ENCODE data around the gene KRT2. TPM values are rescaled to one million over a fixed set of nuclear protein-coding genes. Genes with fewer than 3 reads are reported as not detected.

The KRT2 gene
- total and polyA plus RNA-seq, 2 donors (not counting 3 experiments of a cell fraction or from before 2014, with no cell fraction given): not detected

DNA sequence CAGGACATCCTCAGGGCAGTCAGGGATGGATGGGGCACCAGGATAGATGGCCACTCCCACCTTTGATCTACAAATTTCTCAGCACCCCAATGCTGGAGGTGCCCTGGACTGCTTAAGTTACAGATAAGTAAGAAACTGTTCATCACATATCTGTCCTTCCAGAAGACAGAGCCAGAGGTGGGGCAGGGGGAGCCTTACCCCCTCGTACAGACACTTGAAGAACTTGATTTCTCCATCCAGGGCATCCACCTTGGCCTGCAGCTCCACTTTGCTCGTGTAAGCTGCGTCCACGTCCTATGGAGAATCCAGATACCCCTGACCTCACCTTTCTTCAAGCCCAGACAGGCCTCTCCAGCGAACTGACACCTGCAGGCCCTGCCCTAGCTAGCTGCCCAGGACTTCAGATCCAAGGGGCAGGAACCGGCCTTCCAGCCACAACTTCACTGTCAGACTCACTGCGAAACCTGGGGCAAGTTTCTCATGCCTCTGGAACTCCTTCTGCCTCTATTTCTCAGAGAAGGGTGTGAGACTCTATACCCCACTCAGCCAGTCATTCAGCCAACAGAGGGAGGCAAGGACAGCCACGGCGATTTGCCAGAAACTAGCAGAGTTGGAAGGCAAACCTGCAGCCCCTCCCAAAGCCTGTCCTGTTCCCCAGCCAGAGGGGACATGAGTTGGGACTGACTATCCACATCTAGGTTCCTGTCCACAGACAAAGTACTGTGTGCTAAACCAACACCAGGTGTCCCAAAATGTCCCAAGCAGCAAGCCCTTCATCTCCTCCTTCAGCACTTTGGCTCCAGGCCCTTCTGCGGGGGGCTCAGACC lies 37.4 kb downstream of the KRT2 start:
- Histone ChIP-seq H3K4me3 (replicated peaks in 1 of 3; ENCODE audit: insufficient read depth in 1 of 3, low read depth in 1 of 3, low read length in 3 of 3) (no peak overlapping the region), H3K9me3 (replicated peaks; ENCODE audit: control insufficient read depth, insufficient read depth, low read length) (no peaks in the 10 kb centered on the region), H3K79me2 (ENCODE audit: control insufficient read depth, insufficient read depth, low read length) (no peaks in the 10 kb centered on the region), H4K20me1 (replicated peaks; ENCODE audit: control insufficient read depth, extremely low read depth, insufficient read depth, low read length) (no peaks in the 10 kb centered on the region), H2AFZ (ENCODE audit: low read depth, low read length) (no peak overlapping the region), H3K27ac (ENCODE audit: insufficient read depth, low read depth, low read length) (no peak overlapping the region), H3K27me3 (ENCODE audit: control insufficient read depth in 2 of 2, insufficient read depth in 2 of 2, low read length in 2 of 2) (no peaks in the 10 kb centered on the region), H3K9me1 (replicated peaks; ENCODE audit: control insufficient read depth, extremely low read depth, insufficient read depth, low read length) (no peaks in the 10 kb centered on the region), H3K4me1 (ENCODE audit: control insufficient read depth, extremely low read depth, insufficient read depth, low read length) (no peaks in the 10 kb centered on the region), H3K9ac (replicated peaks; ENCODE audit: extremely low read depth, insufficient read depth, low read length) (no peak overlapping the region), H3K36me3 (ENCODE audit: control insufficient read depth in 2 of 2, extremely low read depth in 1 of 2, insufficient read depth in 2 of 2, low read length in 2 of 2) (no peaks in the 10 kb centered on the region), H3K4me2 (ENCODE audit: insufficient read depth, low read length) (no peak overlapping the region)
- ChIA-PET CTCF (no interaction called here), POLR2A (no interaction called here)
- no peak for DNase-seq (ENCODE audit: low read depth, low spot score)
- FAIRE-seq: no peak
- no TSS peak for BruUV-seq (replicated peaks)
- intact Hi-C loops (cut with micrococcal nuclease) (no loop called here), dilution Hi-C loops (cut with MboI; ENCODE audit: extremely low pct_ligation_motif_present, low sequenced_read_pairs) (no loop called here)
- TF ChIP-seq POLR2AphosphoS5 (IDR thresholded peaks at IDR 0.05; ENCODE audit: insufficient read depth, low read depth, low read length): no peak
- no peak for TF ChIP-seq MYC (IDR thresholded peaks at IDR 0.05; ENCODE audit: low read depth, low read length)
- TF ChIP-seq GATA2 (IDR thresholded peaks at IDR 0.05; ENCODE audit: insufficient read depth, insufficient read length, low read depth, low read length): no peak

DNA sequence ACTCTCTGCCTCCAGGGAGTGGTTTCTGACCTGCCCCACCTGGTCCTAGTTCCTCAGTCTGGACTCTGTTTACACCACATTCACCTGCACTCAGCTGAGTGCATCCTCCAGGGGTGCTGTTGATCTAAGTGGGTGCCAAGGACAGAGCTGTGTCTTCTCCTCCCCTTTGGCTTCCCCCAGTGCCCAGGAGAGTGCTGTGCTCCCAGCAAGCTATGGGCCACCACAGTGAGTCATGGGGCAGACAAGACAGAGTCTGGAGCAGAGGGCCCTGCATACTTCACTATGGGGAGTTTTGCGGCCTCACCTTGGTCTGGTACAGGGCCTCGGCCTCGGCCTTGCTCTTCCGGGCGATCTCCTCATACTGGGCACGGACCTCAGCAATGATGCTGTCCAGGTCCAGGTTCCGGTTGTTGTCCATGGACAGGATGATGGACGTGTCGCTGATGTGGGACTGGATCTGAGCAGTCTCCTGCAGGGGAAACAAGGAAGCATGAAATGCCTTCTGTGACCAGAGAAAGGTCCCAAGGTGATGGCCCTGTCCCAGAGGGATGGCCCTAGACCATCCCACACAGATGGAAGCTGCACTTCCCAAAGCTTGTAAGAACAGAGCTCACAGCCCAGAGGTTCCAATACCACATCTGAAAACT lies 38.5 kb downstream of the KRT2 start:
- dilution Hi-C loops (cut with MboI; ENCODE audit: extremely low pct_ligation_motif_present, low sequenced_read_pairs) (no loop called here), intact Hi-C loops (cut with micrococcal nuclease) (no loop called here)
- DNase-seq (ENCODE audit: low read depth, low spot score): no peak
- Histone ChIP-seq H3K4me3 (replicated peaks in 1 of 3; ENCODE audit: insufficient read depth in 1 of 3, low read depth in 1 of 3, low read length in 3 of 3) (no peak overlapping the region), H3K4me2 (ENCODE audit: insufficient read depth, low read length) (no peak overlapping the region), H3K27me3 (ENCODE audit: control insufficient read depth in 2 of 2, insufficient read depth in 2 of 2, low read length in 2 of 2) (peaks cover 0 to 3% of the 10 kb centered on the region in 2 experiments), H3K9me1 (replicated peaks; ENCODE audit: control insufficient read depth, extremely low read depth, insufficient read depth, low read length) (no peaks in the 10 kb centered on the region), H3K9ac (replicated peaks; ENCODE audit: extremely low read depth, insufficient read depth, low read length) (no peak overlapping the region), H3K4me1 (ENCODE audit: control insufficient read depth, extremely low read depth, insufficient read depth, low read length) (no peaks in the 10 kb centered on the region), H3K27ac (ENCODE audit: insufficient read depth, low read depth, low read length) (no peak overlapping the region), H4K20me1 (replicated peaks; ENCODE audit: control insufficient read depth, extremely low read depth, insufficient read depth, low read length) (no peaks in the 10 kb centered on the region), H3K9me3 (replicated peaks; ENCODE audit: control insufficient read depth, insufficient read depth, low read length) (no peaks in the 10 kb centered on the region), H2AFZ (ENCODE audit: low read depth, low read length) (no peak overlapping the region), H3K79me2 (ENCODE audit: control insufficient read depth, insufficient read depth, low read length) (no peaks in the 10 kb centered on the region), H3K36me3 (ENCODE audit: control insufficient read depth in 2 of 2, extremely low read depth in 1 of 2, insufficient read depth in 2 of 2, low read length in 2 of 2) (no peaks in the 10 kb centered on the region)
- TF ChIP-seq POLR2A (IDR thresholded peaks at IDR 0.05; ENCODE audit: low read depth, low read length) (no peak), JUN (IDR thresholded peaks at IDR 0.05; ENCODE audit: borderline replicate concordance, insufficient read depth, insufficient read length, low read depth) (no peak), EZH2 (IDR thresholded peaks at IDR 0.05; ENCODE audit: borderline replicate concordance, low read depth, low read length, severe bottlenecking) (no peak), POLR2AphosphoS5 (IDR thresholded peaks at IDR 0.05; ENCODE audit: insufficient read depth, low read depth, low read length) (no peak), FOS (IDR thresholded peaks at IDR 0.05; ENCODE audit: borderline replicate concordance, insufficient read depth, low read length) (no peak), MYC (IDR thresholded peaks at IDR 0.05; ENCODE audit: low read depth, low read length) (no peak), GATA2 (IDR thresholded peaks at IDR 0.05; ENCODE audit: insufficient read depth, insufficient read length, low read depth, low read length) (no peak)
- TF ChIP-seq, protein P1, sequence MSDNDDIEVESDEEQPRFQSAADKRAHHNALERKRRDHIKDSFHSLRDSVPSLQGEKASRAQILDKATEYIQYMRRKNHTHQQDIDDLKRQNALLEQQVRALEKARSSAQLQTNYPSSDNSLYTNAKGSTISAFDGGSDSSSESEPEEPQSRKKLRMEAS (IDR thresholded peaks at IDR 0.05; ENCODE audit: insufficient read depth, insufficient read length): no peak
- TF ChIP-seq, protein P2, sequence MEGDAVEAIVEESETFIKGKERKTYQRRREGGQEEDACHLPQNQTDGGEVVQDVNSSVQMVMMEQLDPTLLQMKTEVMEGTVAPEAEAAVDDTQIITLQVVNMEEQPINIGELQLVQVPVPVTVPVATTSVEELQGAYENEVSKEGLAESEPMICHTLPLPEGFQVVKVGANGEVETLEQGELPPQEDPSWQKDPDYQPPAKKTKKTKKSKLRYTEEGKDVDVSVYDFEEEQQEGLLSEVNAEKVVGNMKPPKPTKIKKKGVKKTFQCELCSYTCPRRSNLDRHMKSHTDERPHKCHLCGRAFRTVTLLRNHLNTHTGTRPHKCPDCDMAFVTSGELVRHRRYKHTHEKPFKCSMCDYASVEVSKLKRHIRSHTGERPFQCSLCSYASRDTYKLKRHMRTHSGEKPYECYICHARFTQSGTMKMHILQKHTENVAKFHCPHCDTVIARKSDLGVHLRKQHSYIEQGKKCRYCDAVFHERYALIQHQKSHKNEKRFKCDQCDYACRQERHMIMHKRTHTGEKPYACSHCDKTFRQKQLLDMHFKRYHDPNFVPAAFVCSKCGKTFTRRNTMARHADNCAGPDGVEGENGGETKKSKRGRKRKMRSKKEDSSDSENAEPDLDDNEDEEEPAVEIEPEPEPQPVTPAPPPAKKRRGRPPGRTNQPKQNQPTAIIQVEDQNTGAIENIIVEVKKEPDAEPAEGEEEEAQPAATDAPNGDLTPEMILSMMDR (IDR thresholded peaks at IDR 0.05; ENCODE audit: extremely low read depth in 1 of 2, insufficient read depth in 1 of 2, low read depth in 1 of 2, low read length in 2 of 2): no peak
- BruUV-seq (replicated peaks): no TSS peak
- CTCF ChIA-PET: interaction anchor here (1.2 kb wide), 1 partner anchor 266 kb away, joined by 3 read pairs; no protein-coding TSS in a partner anchor
- no peak for FAIRE-seq
- POLR2A ChIA-PET: no interaction called here

All from endothelial cell of umbilical vein (primary cell).